HEK293 (cell line): ENCODE results near the gene ITGB2.

Experiments used
- CTCF ChIA-PET: fragments of 350-600 bp; formaldehyde crosslinking; extraction: SDS; loops from one replicate; lab custom pipeline; 2021; ENCODE audit warnings: antibody characterized with exemption; lab: Yijun Ruan, JAX
- POLR2A ChIA-PET: fragments of 300-600 bp; formaldehyde crosslinking; extraction: SDS; loops from one replicate; lab custom pipeline; 2020; ENCODE audit warnings: antibody characterized with exemption, inconsistent platforms; lab: Yijun Ruan, JAX
- H3K27ac ChIP-seq: fragments of 200-500 bp; sonication (Bioruptor generic); 2 replicates; pipeline ENCODE4 v1.5.1; 2014; ENCODE audit warnings: low read depth, low read length, control low read depth, inconsistent platforms; ENCODE audit errors: extremely low read depth
- H3K36me3 ChIP-seq, 2 experiments: fragments of 200-500 bp in 1 of 2; sonication (Bioruptor generic) in 1 of 2; 1 replicate in 1 of 2; 2 replicates in 1 of 2; pipeline ENCODE4 v1.5.1; 2014 to 2017; ENCODE audit warnings: inconsistent platforms in 2 of 2, low read length in 2 of 2; ENCODE audit not compliant: control insufficient read depth in 2 of 2, insufficient read depth in 1 of 2
- H3K4me1 ChIP-seq: fragments of 200-500 bp; sonication (Bioruptor generic); 2 replicates; pipeline ENCODE4 v1.5.1; 2014; ENCODE audit warnings: mild to moderate bottlenecking, low read length, inconsistent platforms; ENCODE audit not compliant: control insufficient read depth, insufficient read depth
- H3K4me3 ChIP-seq: 2 replicates; pipeline ENCODE4 v1.5.1; 2011; ENCODE audit warnings: low read depth, mild to moderate bottlenecking, control low read depth, low read length, moderate library complexity
- H3K9me3 ChIP-seq: fragments of 200-500 bp; sonication (Bioruptor generic); 2 replicates; pipeline ENCODE4 v1.5.1; 2014; ENCODE audit warnings: low read depth, low read length, inconsistent platforms; ENCODE audit not compliant: control insufficient read depth, insufficient read depth
- EGR2 ChIP-seq: fragments of 450-650 bp; formaldehyde crosslinking; IDR thresholded peaks from 2 replicates; pipeline ENCODE4 v1.5.1; 2016; ENCODE audit warnings: low read depth, missing biosample characterization, missing genetic modification characterization
- GLI4 ChIP-seq: fragments of 450-650 bp; formaldehyde crosslinking; IDR thresholded peaks from 2 replicates; pipeline ENCODE4 v1.5.1; 2016; ENCODE audit warnings: missing biosample characterization, missing genetic modification characterization
- SP3 ChIP-seq: fragments of 450-650 bp; formaldehyde crosslinking; IDR thresholded peaks from 2 replicates; pipeline ENCODE4 v1.5.1; 2016; ENCODE audit warnings: missing biosample characterization, missing genetic modification characterization
- ZBTB20 ChIP-seq: fragments of 450-650 bp; formaldehyde crosslinking; IDR thresholded peaks from 2 replicates; pipeline ENCODE4 v1.5.1; 2016; ENCODE audit warnings: missing biosample characterization, missing genetic modification characterization
- ZBTB48 ChIP-seq: fragments of 450-650 bp; formaldehyde crosslinking; IDR thresholded peaks from 2 replicates; pipeline ENCODE4 v1.5.1; 2016; ENCODE audit warnings: missing biosample characterization, missing genetic modification characterization
- ZNF184 ChIP-seq: fragments of 450-650 bp; IDR thresholded peaks from 2 replicates; pipeline ENCODE4 v1.5.1; 2018; ENCODE audit warnings: missing biosample characterization, mild to moderate bottlenecking, missing genetic modification characterization
- ZNF514 ChIP-seq: fragments of 450-650 bp; formaldehyde crosslinking; IDR thresholded peaks from 2 replicates; pipeline ENCODE4 v1.5.1; 2016; ENCODE audit warnings: missing biosample characterization, missing genetic modification characterization
- TF ChIP-seq, protein P1 (sequence below): sonication (generic); formaldehyde crosslinking; IDR thresholded peaks from 2 replicates; pipeline ENCODE4 v1.8.1; 2022; ENCODE audit warnings: mild to moderate bottlenecking, moderate library complexity, missing genetic modification reagents
- TF ChIP-seq, protein P2 (sequence below): fragments of 450-650 bp; formaldehyde crosslinking; conservative IDR thresholded peaks from 2 replicates; pipeline ENCODE4 v1.5.1; 2016; ENCODE audit warnings: low read depth, missing biosample characterization, missing genetic modification characterization
- TF ChIP-seq, protein P3 (sequence below): fragments of 450-650 bp; formaldehyde crosslinking; IDR thresholded peaks from 2 replicates; pipeline ENCODE4 v1.5.1; 2016; ENCODE audit warnings: missing biosample characterization, missing genetic modification characterization

The ITGB2 gene

DNA sequence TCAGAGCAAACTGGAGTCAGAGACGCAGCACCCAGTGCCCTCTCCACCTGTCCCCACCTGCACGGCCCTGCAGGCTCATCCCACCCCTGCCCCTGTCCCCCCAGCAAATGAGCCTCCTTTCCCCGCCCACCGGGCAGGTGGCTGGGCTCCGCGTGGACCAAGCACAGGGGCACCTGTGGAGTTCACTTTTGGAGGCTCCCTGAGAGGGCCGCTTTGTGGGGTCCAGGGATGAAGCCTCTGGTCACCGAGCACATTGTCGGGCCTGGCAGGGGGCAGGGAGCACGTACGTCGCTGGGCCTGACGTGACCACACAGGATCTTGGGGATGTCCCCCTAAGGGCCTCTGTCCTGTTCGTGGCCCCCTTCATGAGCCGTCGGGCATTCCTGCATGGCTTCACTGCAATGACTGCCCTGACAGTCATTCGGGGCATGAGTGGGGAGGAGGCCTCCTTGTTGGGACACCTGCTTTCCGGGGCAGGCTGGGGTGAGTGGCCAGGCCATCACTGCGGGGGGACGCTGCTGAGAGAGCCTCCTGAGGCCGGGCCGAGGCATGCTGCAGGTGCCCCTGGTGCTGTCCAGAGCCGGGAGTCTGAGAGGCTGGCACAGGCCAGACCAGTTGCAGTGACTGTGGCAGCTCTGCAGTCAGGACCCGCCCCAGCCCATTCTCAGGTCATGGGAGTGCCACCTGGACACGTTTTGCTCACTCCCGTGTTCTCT is 38.8 kb upstream of the ITGB2 start:
- TF ChIP-seq ZNF514 (no peak), ZNF184 (no peak)
- TF ChIP-seq, protein P1, sequence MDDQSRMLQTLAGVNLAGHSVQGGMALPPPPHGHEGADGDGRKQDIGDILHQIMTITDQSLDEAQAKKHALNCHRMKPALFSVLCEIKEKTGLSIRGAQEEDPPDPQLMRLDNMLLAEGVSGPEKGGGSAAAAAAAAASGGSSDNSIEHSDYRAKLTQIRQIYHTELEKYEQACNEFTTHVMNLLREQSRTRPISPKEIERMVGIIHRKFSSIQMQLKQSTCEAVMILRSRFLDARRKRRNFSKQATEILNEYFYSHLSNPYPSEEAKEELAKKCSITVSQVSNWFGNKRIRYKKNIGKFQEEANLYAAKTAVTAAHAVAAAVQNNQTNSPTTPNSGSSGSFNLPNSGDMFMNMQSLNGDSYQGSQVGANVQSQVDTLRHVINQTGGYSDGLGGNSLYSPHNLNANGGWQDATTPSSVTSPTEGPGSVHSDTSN (CRISPR knock-in tag) = no peak
- TF ChIP-seq, all 188 proteins: peak for 0
- no peak overlapping the region for H3K4me3 ChIP-seq
- ChIA-PET POLR2A (no interaction called here), CTCF (interaction anchor here (1.9 kb wide), 1 partner anchor 10 kb away, joined by 7 read pairs; no protein-coding TSS in a partner anchor)
- H3K27ac ChIP-seq = no peak overlapping the region
- H3K36me3 ChIP-seq = peaks cover 19 to 74% of the 10 kb centered on the region in 2 experiments
- H3K9me3 ChIP-seq = no peaks in the 10 kb centered on the region
- H3K4me1 ChIP-seq = no peaks in the 10 kb centered on the region

DNA sequence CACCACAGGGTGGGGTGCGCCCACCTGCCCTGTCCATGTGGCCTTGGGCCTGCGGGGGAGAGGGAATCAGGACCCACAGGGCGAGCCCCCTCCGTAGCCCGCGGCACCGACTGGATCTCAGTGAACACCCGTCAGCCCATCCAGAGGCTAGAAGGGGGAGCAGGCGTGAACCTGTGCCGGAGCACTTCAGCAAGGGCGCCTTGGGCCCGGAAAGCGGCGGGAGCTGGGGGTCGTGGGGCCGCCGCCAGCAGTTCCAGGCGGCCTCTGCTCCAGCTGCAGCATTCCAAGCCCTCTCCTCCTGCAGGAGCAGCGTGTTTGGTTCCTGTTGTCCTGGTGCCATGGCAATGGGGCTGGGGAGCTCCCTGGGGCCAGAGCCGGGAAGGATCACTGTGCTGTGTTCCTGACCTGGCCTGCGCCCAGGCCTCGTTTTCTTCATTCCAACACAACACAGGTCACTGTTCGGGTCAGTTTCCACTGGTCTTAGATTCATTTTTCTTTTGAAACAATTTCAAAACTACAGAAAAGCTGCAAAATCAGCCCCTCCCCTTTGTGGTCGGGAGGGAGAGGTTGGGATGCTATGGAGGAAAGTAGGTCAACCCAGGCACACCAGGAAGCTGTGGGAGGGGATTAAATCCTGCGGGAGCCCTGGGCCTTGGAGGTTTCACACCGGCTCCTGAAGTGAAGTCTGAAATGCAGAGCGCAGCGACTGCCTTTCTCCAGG is 37.9 kb upstream of the ITGB2 start:
- Histone ChIP-seq H3K36me3 (peaks cover 14 to 80% of the 10 kb centered on the region in 2 experiments), H3K27ac (no peak overlapping the region), H3K4me1 (no peaks in the 10 kb centered on the region), H3K4me3 (no peak overlapping the region), H3K9me3 (no peaks in the 10 kb centered on the region)
- no peak for TF ChIP-seq ZBTB20
- TF ChIP-seq EGR2 = peak; percentile 40
- ChIA-PET POLR2A (interaction anchor here (0.5 kb wide), 1 partner anchor 96 kb away, joined by 7 read pairs; no protein-coding TSS in a partner anchor), CTCF (interaction anchor here (0.7 to 1.9 kb wide), 4 partner anchors 9 to 240 kb away, joined by 3 to 13 read pairs (median 5); no protein-coding TSS in a partner anchor)

DNA sequence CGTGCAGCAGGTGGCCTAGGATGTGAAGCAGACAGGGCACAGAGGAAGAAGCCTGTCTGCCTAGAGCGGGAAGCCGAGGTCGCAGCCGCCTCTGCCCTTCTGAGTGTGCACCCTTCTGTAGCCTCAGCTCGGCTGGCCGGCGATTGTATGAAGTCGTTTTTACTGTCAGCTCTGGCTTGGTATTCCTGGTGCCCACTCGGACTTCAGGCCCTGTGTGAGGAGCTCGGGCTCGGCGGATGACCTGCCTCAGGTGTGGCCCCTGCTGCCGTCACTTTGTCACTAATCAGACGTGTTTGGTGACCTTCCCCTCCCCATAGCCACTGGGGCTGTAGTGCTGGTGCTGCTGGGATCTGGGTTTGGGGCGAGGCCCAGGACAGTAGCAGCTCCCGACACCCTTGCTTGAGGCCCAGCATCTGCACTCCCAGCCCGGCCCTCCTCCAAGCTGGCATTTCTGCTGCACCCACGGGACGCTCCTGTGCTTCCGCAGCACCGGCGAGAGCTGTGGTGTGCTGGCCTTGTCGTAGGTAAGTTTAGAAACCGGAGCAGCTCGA is 37.3 kb upstream of the ITGB2 start:
- no peaks in the 10 kb centered on the region for H3K4me1 ChIP-seq
- H3K27ac ChIP-seq = no peak overlapping the region
- H3K36me3 ChIP-seq = peaks cover 14 to 81% of the 10 kb centered on the region in 2 experiments
- ChIA-PET POLR2A (interaction anchor here (0.5 kb wide), 1 partner anchor 97 kb away, joined by 7 read pairs; no protein-coding TSS in a partner anchor), CTCF (interaction anchor here (0.6 to 1.9 kb wide), 4 partner anchors 8 to 351 kb away, joined by 3 to 13 read pairs (median 5); no protein-coding TSS in a partner anchor)
- H3K4me3 ChIP-seq = no peak overlapping the region
- H3K9me3 ChIP-seq = no peaks in the 10 kb centered on the region
- TF ChIP-seq ZBTB48 (tag by site-specific recombination) = no peak
- TF ChIP-seq, protein P2, sequence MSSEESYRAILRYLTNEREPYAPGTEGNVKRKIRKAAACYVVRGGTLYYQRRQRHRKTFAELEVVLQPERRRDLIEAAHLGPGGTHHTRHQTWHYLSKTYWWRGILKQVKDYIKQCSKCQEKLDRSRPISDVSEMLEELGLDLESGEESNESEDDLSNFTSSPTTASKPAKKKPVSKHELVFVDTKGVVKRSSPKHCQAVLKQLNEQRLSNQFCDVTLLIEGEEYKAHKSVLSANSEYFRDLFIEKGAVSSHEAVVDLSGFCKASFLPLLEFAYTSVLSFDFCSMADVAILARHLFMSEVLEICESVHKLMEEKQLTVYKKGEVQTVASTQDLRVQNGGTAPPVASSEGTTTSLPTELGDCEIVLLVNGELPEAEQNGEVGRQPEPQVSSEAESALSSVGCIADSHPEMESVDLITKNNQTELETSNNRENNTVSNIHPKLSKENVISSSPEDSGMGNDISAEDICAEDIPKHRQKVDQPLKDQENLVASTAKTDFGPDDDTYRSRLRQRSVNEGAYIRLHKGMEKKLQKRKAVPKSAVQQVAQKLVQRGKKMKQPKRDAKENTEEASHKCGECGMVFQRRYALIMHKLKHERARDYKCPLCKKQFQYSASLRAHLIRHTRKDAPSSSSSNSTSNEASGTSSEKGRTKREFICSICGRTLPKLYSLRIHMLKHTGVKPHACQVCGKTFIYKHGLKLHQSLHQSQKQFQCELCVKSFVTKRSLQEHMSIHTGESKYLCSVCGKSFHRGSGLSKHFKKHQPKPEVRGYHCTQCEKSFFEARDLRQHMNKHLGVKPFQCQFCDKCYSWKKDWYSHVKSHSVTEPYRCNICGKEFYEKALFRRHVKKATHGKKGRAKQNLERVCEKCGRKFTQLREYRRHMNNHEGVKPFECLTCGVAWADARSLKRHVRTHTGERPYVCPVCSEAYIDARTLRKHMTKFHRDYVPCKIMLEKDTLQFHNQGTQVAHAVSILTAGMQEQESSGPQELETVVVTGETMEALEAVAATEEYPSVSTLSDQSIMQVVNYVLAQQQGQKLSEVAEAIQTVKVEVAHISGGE (tag by site-specific recombination) = no peak
- TF ChIP-seq, protein P3, sequence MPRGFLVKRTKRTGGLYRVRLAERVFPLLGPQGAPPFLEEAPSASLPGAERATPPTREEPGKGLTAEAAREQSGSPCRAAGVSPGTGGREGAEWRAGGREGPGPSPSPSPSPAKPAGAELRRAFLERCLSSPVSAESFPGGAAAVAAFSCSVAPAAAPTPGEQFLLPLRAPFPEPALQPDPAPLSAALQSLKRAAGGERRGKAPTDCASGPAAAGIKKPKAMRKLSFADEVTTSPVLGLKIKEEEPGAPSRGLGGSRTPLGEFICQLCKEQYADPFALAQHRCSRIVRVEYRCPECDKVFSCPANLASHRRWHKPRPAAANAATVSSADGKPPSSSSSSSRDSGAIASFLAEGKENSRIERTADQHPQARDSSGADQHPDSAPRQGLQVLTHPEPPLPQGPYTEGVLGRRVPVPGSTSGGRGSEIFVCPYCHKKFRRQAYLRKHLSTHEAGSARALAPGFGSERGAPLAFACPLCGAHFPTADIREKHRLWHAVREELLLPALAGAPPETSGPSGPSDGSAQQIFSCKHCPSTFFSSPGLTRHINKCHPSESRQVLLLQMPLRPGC (tag by site-specific recombination) = no peak
- no peak for TF ChIP-seq GLI4 (tag by site-specific recombination)
- no peak for TF ChIP-seq SP3 (tag by site-specific recombination)
- TF ChIP-seq, all 188 proteins: peak for 0
